H1 (cell line): ENCODE measurements around the gene SPTBN1. TPM values are rescaled to one million over a fixed set of nuclear protein-coding genes. Genes with fewer than 3 reads are reported as not detected.

Experiments
- GABPA ChIP-seq: IDR thresholded peaks from 2 replicates; pipeline ENCODE4 v1.6.1; 2011; ENCODE audit warnings: mild to moderate bottlenecking, low read length, moderate library complexity, borderline replicate concordance; ENCODE audit not compliant: insufficient read depth
- RFX5 ChIP-seq: IDR thresholded peaks from 2 replicates; pipeline ENCODE4 v1.6.1; 2011; ENCODE audit warnings: low read depth, low read length, improper control_type of control experiment, borderline replicate concordance
- SIRT6 ChIP-seq: IDR thresholded peaks from one replicate; pipeline ENCODE4 v1.7.1; 2012; ENCODE audit warnings: low read length, inconsistent platforms
- SRF ChIP-seq: IDR thresholded peaks from 2 replicates; pipeline ENCODE4 v1.6.1; 2011; ENCODE audit warnings: mild to moderate bottlenecking, low read depth, low read length, moderate library complexity
- TCF12 ChIP-seq: IDR thresholded peaks from 2 replicates; pipeline ENCODE4 v1.6.1; 2011; ENCODE audit warnings: low read depth, mild to moderate bottlenecking, low read length
- polyA plus RNA-seq, 7 experiments: library from polyadenylated mRNA; depleted of rRNA in 3 of 7; stranded (reverse) in 5 of 7; unstranded in 2 of 7; fragments of >200 nt in 5 of 7; fragments of 200-250 nt in 2 of 7; gene quantifications; 1 replicate in 5 of 7; 2 replicates in 1 of 7; 4 replicates in 1 of 7; pipeline versions ENCODE4 v1.2.1 to v1.2.3, GENCODE V29; 2011 to 2013; ENCODE audit warnings: missing spikeins in 2 of 7, mixed read lengths in 2 of 7
- total RNA-seq: library from RNA; stranded (reverse); fragmentation: NEBNext Ultra II Directional; extraction: Animal tissue kit (Norgen Biotek cat#: 25700); gene quantifications from 2 replicates; pipeline ENCODE4 v1.2.1, GENCODE V29; 2021

SPTBN1 gene
- total and polyA plus RNA-seq, 2 of the 8 experiments (the other 6 are each of a cell fraction or from before 2014, with no cell fraction given): 31.8 to 180 TPM

DNA sequence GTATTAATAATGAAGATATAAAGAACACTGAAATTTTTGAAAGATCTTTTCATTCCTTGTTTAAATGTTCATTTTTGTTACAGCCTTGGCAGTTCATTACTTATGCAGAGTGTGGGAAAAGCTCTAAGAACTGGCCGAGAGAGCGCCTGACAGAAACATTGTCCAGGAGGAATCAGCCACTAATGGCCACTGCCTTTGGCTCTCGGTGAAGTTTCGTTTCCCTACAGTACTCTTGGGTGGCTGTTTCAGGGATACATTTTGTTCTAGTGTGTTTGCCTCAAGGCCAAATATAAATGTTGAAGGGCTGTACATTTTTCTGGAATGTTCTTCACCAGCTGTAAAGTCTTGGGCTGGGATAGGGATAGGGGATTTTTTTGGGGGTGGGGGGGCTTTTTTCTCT lies 10.7 kb downstream of the SPTBN1 start (continued):
- no peak for TF ChIP-seq GABPA
- no peak for TF ChIP-seq SRF
- no peak for TF ChIP-seq TCF12
- no peak for TF ChIP-seq SIRT6
- no peak for TF ChIP-seq RFX5
- TF ChIP-seq, all 59 proteins: peak for 0
